Gastrocnemius medialis (tissue), 4 donors: ENCODE results near the gene ZNF26.

ENCODE experiments used
- CTCF ChIP-seq, 5 experiments: fragments of 450-650 bp in 3 of 5; fragments of 200-600 bp in 2 of 5; sonication (generic) in 2 of 5; IDR thresholded peaks in 4 of 5; conservative IDR thresholded peaks in 1 of 5; 1 replicate in 4 of 5; 2 replicates in 1 of 5; pipeline ENCODE4 v1.5.1; 2016 to 2019; ENCODE audit warnings: antibody characterized with exemption in 5 of 5, mild to moderate bottlenecking in 3 of 5, moderate library complexity in 3 of 5
- POLR2A ChIP-seq, 2 donors: fragments of 450-650 bp; IDR thresholded peaks; one replicate each; pipeline ENCODE4 v1.6.1; 2017; ENCODE audit warnings: antibody characterized with exemption in 2 of 2, mild to moderate bottlenecking in 2 of 2, moderate library complexity in 2 of 2

DNA sequence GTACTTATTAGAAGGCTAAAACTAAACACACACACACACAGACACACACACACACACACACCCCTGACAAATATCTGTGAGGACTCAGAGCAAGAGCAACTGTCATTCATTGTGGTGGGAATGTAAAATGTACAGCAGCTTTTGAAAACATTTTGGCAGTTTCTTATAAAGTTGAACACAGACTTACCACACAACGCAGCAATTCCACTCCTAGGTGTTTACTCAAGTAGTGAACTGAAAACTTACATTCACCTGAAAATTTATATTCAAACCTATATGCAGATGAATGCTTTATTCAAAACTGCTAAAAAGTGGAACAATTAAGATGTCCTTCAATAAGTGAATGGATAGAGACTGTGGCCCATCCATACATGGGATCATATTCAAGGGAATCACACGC is 48.7 kb upstream of the ZNF26 start:
- TF ChIP-seq CTCF (IDR thresholded peaks at IDR 0.05 in 4 of 5, conservative IDR thresholded peaks at IDR 0.05 in 1 of 5): no peak
- TF ChIP-seq POLR2A (IDR thresholded peaks at IDR 0.05): no peak
